Osteoblast (primary cell): Measurements from ENCODE around the gene DPF3. TPM values are rescaled to one million over a fixed set of nuclear protein-coding genes. Genes with fewer than 3 reads are reported as not detected.

ENCODE experiments used
- DNase-seq: peaks from one replicate; pipeline ENCODE4 v3.0.0; 2011; ENCODE audit warnings: low spot score, mixed read lengths; ENCODE audit not compliant: insufficient read length; ENCODE audit errors: missing footprints
- H2AFZ ChIP-seq: 2 replicates; pipeline ENCODE4 v1.6.0; 2011; ENCODE audit warnings: mild to moderate bottlenecking, low read length
- H3K27ac ChIP-seq: 2 replicates; pipeline ENCODE4 v1.5.1; 2011; ENCODE audit warnings: mild to moderate bottlenecking, low read depth, low read length, moderate library complexity
- H3K27me3 ChIP-seq: 2 replicates; pipeline ENCODE4 v1.6.0; 2012; ENCODE audit warnings: mild to moderate bottlenecking, control low read depth, inconsistent platforms, low read length, moderate library complexity; ENCODE audit not compliant: insufficient read depth
- H3K36me3 ChIP-seq: 2 replicates; pipeline ENCODE4 v1.5.1; 2011; ENCODE audit warnings: mild to moderate bottlenecking, low read length, control low read depth, moderate library complexity; ENCODE audit not compliant: insufficient read depth
- H3K4me1 ChIP-seq: 2 replicates; pipeline ENCODE4 v1.5.1; 2011; ENCODE audit warnings: mild to moderate bottlenecking, low read length, control low read depth, moderate library complexity; ENCODE audit not compliant: insufficient read depth
- H3K4me2 ChIP-seq: 2 replicates; pipeline ENCODE4 v1.6.0; 2011; ENCODE audit warnings: mild to moderate bottlenecking, low read length; ENCODE audit not compliant: insufficient read depth
- H3K4me3 ChIP-seq: fragments of 200-600 bp; sonication (generic); 3 replicates; pipeline ENCODE4 v1.5.1; 2012; ENCODE audit warnings: mild to moderate bottlenecking, low read length, inconsistent platforms; ENCODE audit not compliant: insufficient read depth
- H3K79me2 ChIP-seq: 2 replicates; pipeline ENCODE4 v1.6.0; 2012; ENCODE audit warnings: mild to moderate bottlenecking, low read length, control low read depth, inconsistent platforms; ENCODE audit not compliant: insufficient read depth
- H3K9me3 ChIP-seq: 2 replicates; pipeline ENCODE4 v1.5.1; 2011; ENCODE audit warnings: low read depth, low read length, control low read depth
- H4K20me1 ChIP-seq: 2 replicates; pipeline ENCODE4 v1.6.0; 2012; ENCODE audit warnings: mild to moderate bottlenecking, low read length, control low read depth; ENCODE audit not compliant: insufficient read depth
- CTCF ChIP-seq: IDR thresholded peaks from 2 replicates; pipeline ENCODE4 v1.5.1; 2011; ENCODE audit warnings: mild to moderate bottlenecking, low read depth, low read length, moderate library complexity; ENCODE audit errors: extremely low read depth
- total RNA-seq: library from RNA; depleted of rRNA; stranded (reverse); fragments of >200 nt; gene quantifications from 2 replicates; pipeline ENCODE4 v1.2.3, GENCODE V29; 2012

The DPF3 gene
- total RNA-seq, 1 donor: 1.8 TPM

- no peak overlapping the region for H3K27ac ChIP-seq
- no peak for DNase-seq
- H3K4me3 ChIP-seq: no peak overlapping the region
- no peak overlapping the region for H3K4me2 ChIP-seq
- no peak overlapping the region for H2AFZ ChIP-seq
- H3K9me3 ChIP-seq: no peaks in the 10 kb centered on the region
- no peaks in the 10 kb centered on the region for H3K36me3 ChIP-seq
- H4K20me1 ChIP-seq: peaks cover 7% of the 10 kb centered on the region
- H3K79me2 ChIP-seq: no peaks in the 10 kb centered on the region
- no peak for TF ChIP-seq CTCF
- no peaks in the 10 kb centered on the region for H3K4me1 ChIP-seq
- no peaks in the 10 kb centered on the region for H3K27me3 ChIP-seq
Measured at GRCh38 chr14:72869407-72870329, 24.2 kb downstream of the DPF3 start.

GRCh38 chr14:72868500-72868899 lies 25.4 kb downstream of the DPF3 start:
- Histone ChIP-seq H3K27ac (no peak overlapping the region), H3K79me2 (peaks cover 2% of the 10 kb centered on the region), H2AFZ (no peak overlapping the region), H3K4me2 (no peak overlapping the region), H3K4me3 (no peak overlapping the region), H3K4me1 (no peaks in the 10 kb centered on the region), H3K36me3 (no peaks in the 10 kb centered on the region), H4K20me1 (peaks cover 7% of the 10 kb centered on the region), H3K27me3 (no peaks in the 10 kb centered on the region), H3K9me3 (no peaks in the 10 kb centered on the region)
- DNase-seq: no peak
- TF ChIP-seq CTCF: no peak

- no peaks in the 10 kb centered on the region for H3K9me3 ChIP-seq
- no peak for TF ChIP-seq CTCF
- H3K4me1 ChIP-seq: no peaks in the 10 kb centered on the region
- peaks cover 4% of the 10 kb centered on the region for H4K20me1 ChIP-seq
- no peaks in the 10 kb centered on the region for H3K27me3 ChIP-seq
- no peak overlapping the region for H3K4me3 ChIP-seq
- H3K79me2 ChIP-seq: peaks cover 6% of the 10 kb centered on the region
- no peak for DNase-seq
- no peak overlapping the region for H3K27ac ChIP-seq
- H3K36me3 ChIP-seq: no peaks in the 10 kb centered on the region
- no peak overlapping the region for H2AFZ ChIP-seq
- no peak overlapping the region for H3K4me2 ChIP-seq
Measured at GRCh38 chr14:72864712-72865365, 29.1 kb downstream of the DPF3 start.

GRCh38 chr14:72863216-72864006 lies 30.5 kb downstream of the DPF3 start:
- Histone ChIP-seq H4K20me1 (no peaks in the 10 kb centered on the region), H3K9me3 (no peaks in the 10 kb centered on the region), H3K27me3 (no peaks in the 10 kb centered on the region), H3K27ac (no peak overlapping the region), H3K36me3 (no peaks in the 10 kb centered on the region), H3K4me1 (no peaks in the 10 kb centered on the region), H3K4me2 (no peak overlapping the region), H2AFZ (no peak overlapping the region), H3K79me2 (peaks cover 6% of the 10 kb centered on the region), H3K4me3 (no peak overlapping the region)
- no peak for TF ChIP-seq CTCF
- DNase-seq: no peak
